NCI-H1048 (cell line): ENCODE measurements around the gene IFNA8.
"Not testable (repeated sequence)": the region's sequence is repeated elsewhere in the genome, so short reads cannot be mapped to it uniquely, and the experiment has no call there.

Experiments used
- DNase-seq: peaks from one replicate; lab custom pipeline; 2025; lab: John Stamatoyannopoulos, UW

The IFNA8 gene

DNA sequence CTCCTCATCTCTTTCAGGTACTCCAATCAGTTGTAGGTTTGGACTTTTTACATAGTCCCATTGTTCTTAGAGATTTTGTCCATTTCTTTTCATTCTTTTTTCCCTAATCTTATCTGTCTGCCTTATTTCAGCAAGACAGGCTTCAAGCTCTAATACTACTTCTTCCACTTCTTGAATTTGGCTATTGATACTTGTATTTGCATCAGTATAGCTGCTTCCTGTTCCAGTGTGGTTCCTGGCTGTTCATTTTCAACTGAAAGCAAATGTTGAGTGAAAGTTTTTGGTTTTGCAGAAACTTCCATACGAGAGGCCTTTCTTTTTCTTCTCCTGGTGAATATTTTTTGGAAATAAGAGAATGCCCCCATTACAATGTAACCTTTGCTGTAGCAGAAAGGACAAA is 19.3 kb downstream of the IFNA8 start:
- no peak for DNase-seq

GRCh38 chr9:21429191-21429590 is 20.3 kb downstream of the IFNA8 start:
- no peak for DNase-seq

DNA sequence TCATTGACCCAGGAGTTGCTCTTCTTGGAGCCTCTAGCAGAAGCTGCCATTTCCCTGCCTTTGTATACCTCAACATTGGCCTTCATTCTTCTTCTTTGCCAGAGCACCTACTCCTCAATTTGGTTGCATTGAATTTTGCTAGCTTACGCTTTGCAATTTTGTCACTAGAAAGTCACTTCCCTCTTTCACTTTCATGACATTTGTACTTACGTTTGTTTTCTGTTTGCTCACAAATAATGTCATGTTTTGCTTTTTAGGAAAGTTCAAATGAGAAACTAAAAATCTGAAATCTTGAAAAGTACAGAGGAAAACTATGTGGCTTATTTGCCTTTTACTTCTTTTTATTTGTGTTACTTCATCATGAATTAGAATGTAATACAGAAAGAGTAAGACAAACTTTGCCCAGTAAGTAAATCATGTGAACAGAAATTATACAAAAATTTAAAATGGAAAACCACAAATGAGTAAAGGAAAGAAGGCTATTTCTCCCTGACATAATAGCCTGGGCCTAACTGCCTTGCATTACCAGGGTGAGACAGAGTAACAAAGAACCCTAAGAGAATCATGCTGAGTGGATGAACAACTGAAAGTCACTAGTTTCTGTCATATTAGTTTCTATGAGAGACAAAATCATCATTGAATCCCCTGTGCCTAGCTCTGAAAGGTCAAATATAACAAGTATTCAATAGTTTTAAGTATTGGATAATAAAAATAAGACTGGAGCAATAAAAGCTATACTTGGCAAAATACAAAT is 23.9 kb downstream of the IFNA8 start:
- DNase-seq, result no peak

DNA sequence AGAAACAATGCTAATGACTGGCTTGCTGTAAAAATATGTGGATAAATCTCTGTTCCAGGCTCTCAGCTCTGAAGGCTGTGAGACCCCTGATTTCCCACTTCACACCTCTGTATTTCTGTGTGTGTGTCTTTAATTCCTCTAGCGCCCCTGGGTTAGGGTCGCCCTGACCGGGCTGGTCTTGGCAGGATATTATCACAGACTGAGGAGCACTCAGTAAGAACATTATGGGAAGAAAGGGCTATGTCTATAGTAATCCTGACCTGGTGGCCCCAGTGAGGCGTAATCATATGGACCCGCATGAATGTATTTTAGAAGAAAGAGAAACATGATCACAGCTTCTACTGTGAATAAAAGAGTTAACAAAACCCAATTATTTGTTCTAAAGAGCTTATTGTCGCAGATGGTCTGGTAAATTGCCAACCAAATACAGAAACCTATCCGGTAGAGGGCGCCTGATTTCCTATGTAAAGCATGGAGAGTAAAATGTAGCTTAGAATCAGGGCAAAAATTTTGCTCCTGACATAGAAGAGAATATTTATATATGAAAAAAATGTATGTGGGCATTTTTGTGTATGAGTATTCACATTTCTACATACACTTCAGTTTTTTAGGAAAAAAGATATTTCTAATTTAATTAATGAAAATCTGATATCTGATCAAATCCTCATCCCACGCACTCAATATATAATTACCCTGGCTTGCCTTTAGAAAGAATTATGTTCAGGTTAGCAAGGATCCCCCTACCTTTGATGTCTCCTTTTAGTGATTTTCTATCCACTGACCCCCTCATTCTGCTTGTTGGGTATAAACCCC is 25.5 kb downstream of the IFNA8 start:
- peak; percentile 48 for DNase-seq

GRCh38 chr9:21435015-21435383 is 26.1 kb downstream of the IFNA8 start:
- DNase-seq, result not testable (repeated sequence)

DNA sequence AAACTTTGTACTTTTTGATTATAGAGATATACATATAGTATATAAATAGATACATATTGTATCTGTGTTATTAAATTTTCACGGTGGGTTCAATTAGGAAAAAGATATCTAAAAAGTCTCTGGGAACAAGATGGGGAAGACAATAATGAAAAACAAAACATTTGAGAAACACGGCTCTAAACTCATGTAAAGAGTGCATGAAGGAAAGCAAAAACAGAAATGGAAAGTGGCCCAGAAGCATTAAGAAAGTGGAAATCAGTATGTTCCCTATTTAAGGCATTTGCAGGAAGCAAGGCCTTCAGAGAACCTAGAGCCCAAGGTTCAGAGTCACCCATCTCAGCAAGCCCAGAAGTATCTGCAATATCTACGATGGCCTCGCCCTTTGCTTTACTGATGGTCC is 31.2 kb downstream of the IFNA8 start, which contains the start of gene IFNA1:
Gene IFNA1 (plus strand): TSS at position 301 of the 400 bp plus-strand sequence. CDS start 69 bp downstream, at position 370.
- DNase-seq, result no peak

DNA sequence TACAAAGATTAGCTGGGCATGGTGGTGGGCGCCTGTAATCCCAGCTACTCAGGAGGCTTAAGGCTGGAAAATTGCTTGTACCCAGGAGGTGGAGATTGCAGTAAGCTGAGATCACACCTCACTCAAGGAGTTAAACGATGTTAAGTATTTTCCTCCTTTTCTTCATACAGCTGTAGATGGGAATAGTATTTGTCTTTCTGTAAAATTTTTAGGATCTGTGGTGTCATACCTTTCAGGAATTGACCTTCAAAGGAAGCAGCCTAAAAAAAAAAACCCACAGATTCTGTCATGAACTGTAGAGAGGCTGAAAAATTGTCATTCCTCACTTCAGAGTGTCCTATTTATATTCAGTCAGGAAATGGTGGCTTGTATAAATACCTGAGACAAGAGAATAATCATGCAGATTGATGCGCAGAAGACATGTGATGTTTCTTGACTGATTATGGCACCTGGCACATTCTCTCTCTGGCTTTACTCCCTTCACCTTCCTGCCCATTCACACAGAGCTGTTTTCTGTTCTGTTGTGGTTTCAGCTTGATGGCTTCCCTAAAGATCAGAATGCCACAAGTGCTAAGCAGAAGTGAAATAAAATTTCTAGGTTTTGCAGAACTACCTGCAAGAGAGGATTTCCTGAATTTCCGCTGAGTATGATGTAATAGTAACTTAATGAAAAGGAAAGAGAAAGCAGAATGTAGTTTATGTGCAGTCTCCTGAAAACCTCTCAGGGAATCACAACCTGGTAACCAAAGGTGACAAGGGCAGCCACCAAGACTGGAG is 35.1 kb downstream of the IFNA8 start:
- DNase-seq, result no peak

- DNase-seq, result not testable (repeated sequence)
Observed at GRCh38 chr9:21449312-21449711, 40.4 kb downstream of the IFNA8 start.

DNA sequence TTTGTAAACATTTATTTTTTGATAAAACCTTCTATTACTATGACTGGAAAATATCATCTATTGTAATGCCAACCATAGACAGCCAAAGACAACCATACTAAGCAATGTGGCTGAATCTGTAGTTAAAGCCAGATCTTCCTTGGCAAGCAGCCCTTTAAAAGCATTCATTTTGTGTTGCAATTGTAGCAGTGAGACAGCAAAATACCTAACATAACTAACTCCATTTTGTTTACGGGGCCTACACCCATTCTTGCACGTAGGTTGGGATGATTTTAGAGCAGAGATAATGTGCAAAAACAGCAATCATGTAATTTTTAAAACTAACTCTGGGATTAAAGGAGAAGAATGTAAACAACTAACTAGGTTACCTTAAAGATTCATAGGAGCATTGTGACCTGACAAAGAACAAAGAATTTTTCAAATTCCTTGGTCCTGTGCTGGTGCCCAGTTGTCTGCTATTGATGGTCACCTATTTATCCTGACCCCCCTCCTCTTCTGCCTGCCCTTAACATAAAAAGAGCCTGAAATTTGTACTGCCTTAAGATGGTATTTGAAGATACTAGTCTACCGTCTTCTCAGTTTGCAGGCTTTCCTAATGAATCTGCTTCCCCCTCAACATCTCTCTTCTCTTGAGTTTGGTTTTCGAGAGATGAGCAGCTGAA is 41.9 kb downstream of the IFNA8 start:
- no peak for DNase-seq

DNA sequence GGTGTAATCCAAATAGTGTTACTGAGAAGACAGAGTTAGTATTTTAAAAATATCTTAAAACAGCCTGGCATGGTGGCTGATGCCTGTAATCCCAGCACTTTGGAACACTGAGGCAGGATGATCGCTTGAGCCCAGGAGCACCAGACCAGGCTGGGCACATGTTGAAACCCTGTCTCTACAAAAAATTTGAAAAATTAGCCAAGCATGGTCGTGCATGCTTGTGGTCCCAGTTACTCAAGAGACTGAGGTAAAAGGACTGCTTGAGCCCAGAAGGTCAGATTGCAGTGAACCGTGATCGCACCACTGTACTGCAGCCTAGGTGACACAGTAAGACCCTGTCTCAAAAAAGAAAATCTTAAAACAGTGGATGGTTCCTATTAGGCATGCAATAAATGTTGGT is 43.8 kb downstream of the IFNA8 start:
- no peak for DNase-seq

DNA sequence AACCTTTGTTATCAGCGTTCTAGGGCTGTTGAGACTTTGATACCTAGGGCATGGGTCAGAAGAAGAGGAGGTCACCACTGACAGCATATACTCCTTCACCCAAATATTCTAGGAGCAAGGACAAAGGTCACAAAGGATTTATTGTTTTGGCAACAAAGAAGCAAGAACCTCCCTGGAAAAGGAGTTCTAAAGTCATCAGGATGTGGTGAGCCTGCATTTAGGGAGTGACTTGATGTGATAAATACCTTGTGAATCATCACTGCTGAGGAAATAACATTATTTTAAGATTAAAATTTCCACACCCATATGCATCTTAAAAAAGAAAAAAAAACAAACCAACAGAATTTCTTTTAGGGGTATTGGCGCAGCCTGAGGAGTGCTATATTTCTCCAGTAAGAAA is 45.2 kb downstream of the IFNA8 start:
- DNase-seq, result no peak

DNA sequence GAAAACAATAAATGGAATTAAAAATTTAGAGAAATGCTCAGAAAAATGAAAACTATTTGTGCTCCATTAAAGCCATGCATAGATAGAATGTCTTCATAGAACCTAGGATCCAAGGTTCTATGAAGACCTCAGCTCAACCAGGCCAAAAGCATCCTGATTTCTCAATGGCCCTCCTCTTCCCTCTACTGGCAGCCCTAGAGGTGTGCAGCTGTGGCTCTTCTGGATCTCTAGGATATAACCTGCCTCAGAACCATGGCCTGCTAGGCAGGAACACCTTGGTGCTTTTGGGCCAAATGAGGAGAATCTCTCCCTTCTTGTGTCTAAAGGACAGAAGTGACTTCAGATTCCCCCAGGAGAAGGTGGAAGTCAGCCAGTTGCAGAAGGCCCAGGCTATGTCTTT is 46.4 kb downstream of the IFNA8 start:
- no peak for DNase-seq
